Subcutaneous adipose tissue (tissue), 4 donors: ENCODE results near the gene DNALI1. TPM values are rescaled to one million over a fixed set of nuclear protein-coding genes. Genes with fewer than 3 reads are reported as not detected.

Experiments used
- CTCF ChIP-seq: fragments of 450-650 bp; IDR thresholded peaks from one replicate; pipeline ENCODE4 v1.5.1; 2016; ENCODE audit warnings: low read depth, mild to moderate bottlenecking, control low read depth, antibody characterized with exemption, moderate library complexity
- total RNA-seq, 4 donors: library from RNA; depleted of rRNA; stranded (reverse); fragments of >200 nt; gene quantifications; one replicate each; pipeline ENCODE4 v1.1.0, GENCODE V29; 2016

DNALI1 gene
- total RNA-seq, 4 donors from 2014 or later, result 1.3 to 4.2 (median 2.6) TPM

GRCh38 chr1:37593726-37594125 lies 37.0 kb downstream of the DNALI1 start:
- TF ChIP-seq CTCF, result no peak

GRCh38 chr1:37595440-37596181 lies 38.9 kb downstream of the DNALI1 start, which contains the start of gene GNL2:
GNL2 (minus strand) TSS chr1:37595937; CDS start chr1:37595822, 115 bp downstream.
- TF ChIP-seq CTCF, result no peak

GRCh38 chr1:37596182-37596667 lies 39.5 kb downstream of the DNALI1 start:
- TF ChIP-seq CTCF, result no peak

- TF ChIP-seq CTCF, result no peak
These were observed 43.2 kb downstream of the DNALI1 start for GRCh38 chr1:37599940-37600339.

- TF ChIP-seq CTCF, result no peak
These were observed 44.7 kb downstream of the DNALI1 start for GRCh38 chr1:37601441-37601840.

GRCh38 chr1:37602750-37603694 lies 46.3 kb downstream of the DNALI1 start:
- no peak for TF ChIP-seq CTCF

- TF ChIP-seq CTCF, result no peak
These were observed 48.4 kb downstream of the DNALI1 start for GRCh38 chr1:37605061-37605650.
